Activated CD4-positive, alpha-beta T cell treated with anti-CD3 and anti-CD28 coated beads for 4 hours (primary cell): ENCODE data around the gene BTBD1.
"Not testable (repeated sequence)": the region's sequence is repeated elsewhere in the genome, so short reads cannot be mapped to it uniquely, and the experiment has no call there.

ENCODE experiments used
- DNase-seq, 2 donors: peaks; one replicate each; pipeline ENCODE4 v3.0.0-alpha.2; 2020

The BTBD1 gene

DNA sequence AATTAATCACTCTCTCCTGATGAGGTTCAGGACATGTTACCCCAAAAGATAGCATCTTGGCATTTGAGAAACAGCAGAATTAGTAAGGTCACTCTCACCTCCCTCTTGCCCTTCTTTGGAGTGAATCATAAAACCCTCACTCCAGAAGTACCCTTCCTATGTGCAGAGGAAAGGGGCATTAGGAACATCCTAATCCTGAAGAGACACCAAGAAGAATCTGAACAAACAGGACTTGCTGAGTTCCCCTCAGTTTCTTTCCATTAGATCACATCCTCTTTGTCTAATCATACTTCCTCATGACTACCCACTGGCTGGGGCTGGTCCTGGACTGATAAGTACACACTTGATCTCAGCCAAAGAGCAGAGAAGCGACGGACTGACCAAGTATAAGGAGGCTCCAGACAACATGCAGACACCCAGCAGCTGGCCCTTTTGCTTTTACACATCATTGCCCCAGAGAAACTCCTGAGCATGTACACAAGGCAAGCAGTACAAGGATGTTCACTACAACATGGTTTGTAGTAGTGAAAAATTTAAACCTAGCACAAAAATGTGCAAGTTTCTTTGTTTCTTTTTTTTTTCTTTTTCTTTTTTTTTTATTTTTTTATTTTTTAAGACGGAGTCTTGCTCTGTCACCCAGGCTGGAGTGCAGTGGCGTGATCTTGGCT, 25.4 kb upstream of the BTBD1 start:
- no peak for DNase-seq

- not testable (repeated sequence) for DNase-seq
Observed at GRCh38 chr15:83091965-83092308, 24.9 kb upstream of the BTBD1 start.

- DNase-seq: no peak
Observed at GRCh38 chr15:83090465-83090864, 23.4 kb upstream of the BTBD1 start.

- DNase-seq: no peak
Observed at GRCh38 chr15:83088876-83089275, 21.8 kb upstream of the BTBD1 start.

- no peak for DNase-seq
Observed at GRCh38 chr15:83087576-83087975, 20.5 kb upstream of the BTBD1 start.

DNA sequence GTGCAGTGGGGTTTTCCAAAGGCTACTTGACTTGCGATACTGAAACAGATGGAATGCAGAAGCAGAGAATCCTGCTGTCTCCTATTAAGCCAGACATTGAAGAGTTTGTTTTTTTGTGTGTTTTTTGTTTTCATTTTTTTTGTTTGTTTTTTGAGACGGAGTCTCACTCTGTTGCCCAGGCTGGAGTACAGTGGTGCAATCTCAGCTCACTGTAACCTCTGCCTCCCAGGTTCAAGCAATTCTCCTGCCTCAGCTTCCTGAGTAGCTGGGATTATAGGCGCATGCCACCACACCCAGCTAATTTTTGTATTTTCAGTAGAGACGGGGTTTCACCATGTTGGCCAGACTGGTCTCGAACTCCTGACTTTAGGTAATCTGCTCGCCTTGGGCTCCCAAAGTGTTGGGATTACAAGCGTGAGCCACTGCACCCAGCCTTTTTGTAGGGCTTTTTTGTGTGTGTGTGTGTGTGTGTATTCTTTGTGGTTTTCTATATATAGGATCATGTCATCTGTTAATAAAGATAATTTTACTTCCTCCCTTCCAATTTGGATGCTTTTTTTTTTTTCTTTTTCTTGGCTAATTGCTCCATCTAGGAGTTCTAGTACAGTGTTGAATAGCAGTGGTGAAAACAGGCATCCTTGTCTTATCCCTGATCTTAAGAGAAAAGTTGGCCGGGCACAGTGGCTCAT, 19.0 kb upstream of the BTBD1 start:
- not testable (repeated sequence) for DNase-seq

DNA sequence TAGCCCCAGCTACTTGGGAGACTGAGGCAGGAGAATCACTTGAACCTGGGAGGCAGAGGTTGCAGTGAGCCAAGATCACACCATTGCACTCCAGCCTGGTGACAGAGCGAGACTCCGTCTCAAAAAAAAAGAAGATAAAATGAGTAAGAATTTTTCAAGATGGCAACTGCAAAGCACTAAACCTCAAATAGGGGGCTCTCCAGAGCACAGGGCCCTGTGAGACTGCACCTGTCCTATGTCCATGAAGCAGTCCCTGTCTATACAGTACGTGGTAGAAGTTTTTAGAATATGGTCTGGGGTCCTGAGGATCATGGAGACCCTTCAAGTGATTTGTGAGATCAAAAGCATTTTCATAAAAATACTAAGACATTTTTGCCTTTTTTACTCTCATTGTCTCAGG, 18.4 kb upstream of the BTBD1 start:
- DNase-seq: not testable (repeated sequence)

GRCh38 chr15:83082730-83083386, 15.8 kb upstream of the BTBD1 start:
- no peak for DNase-seq

DNA sequence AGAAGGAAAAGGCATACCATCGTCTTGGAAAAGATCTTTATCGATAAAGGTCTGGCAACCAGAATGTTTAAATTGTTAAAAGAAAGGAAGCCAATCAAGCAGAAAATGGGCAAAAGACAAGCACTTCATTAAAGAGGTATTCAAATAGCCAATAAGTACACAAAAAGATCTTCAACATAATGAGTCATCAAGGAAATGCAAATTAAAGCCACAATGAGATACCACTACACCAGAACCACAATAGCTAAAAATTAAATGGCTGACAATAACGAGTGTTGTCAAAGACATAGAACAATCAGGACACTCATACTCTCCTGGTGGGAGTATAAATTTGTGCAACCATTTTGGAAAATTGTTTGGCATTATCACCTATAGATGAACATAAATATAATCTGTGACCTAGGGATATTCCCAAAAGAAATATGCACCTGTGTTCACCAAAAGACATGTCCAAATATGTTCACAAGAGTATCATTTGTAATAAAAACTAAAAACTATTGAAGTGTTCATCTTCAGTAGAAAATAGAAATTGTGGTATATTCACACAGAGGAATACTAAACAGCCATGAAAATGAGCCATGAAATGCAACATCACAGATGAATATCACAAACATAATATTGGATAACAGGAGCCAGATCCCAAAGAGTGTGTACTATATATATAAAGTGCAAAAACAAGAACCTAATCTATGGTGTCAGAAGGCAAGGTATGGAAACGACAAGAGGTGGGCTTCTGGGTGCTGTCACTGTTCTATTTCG, 14.4 kb upstream of the BTBD1 start:
- DNase-seq: no peak

DNA sequence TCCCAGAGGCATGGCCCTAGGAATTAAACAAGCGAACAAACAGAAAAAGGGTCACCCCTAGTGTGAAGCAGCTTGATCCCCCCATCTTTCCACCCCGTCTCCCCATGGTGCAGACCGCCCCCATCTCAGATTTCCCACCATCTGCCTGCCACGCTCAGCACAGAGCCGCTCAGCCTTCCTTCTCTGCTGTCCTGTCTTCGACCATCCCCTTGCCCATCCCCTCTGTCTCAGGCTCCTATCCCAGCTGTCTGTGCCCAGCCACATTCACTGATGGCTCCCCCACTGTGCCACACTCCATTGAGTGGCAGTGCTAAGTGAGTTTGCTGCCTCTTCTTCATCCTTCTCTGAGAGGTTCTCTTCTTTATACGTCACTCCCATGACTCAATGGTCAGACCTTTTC, 11.7 kb upstream of the BTBD1 start:
- no peak for DNase-seq

DNA sequence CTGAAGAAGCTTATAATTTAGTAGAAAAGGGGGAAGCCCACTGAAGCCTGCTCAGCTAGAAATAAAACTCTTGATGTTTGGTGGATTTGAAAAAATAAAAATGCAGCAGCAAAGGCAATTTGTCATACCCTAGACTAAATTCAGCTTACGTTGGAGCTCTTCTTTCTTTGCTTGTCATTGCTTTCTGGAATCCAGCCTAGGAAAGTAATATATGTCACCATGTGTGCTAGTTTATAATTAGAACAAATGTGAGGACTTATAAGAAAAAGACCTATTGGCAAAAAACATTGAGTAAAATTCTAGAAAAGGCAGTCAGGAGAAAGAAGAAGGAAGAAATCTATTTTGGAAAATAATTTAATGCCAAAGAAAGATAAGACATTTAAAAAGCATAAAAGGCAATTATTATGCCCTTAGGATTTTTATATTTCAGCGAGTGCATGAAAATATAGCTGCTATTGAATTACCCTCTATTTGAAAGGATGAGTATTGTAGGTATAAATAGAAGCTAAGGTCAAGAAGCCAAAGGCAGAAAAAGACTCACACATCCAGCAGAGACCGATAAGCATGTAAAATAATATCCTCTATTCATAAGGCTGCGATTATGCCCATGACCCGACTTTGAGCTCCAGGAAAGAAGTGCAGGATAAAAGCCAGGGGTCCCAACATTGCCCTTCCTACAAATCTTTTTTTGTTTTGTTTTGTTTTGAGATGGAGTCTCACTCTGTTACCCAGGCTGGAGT, 10.6 kb upstream of the BTBD1 start:
- DNase-seq: no peak

- DNase-seq: peak; percentile 40 to 43
Observed at GRCh38 chr15:83069211-83069642, 2.2 kb upstream of the BTBD1 start.

- DNase-seq: no peak
Observed at GRCh38 chr15:83068054-83068453, 1.0 kb upstream of the BTBD1 start.

DNA sequence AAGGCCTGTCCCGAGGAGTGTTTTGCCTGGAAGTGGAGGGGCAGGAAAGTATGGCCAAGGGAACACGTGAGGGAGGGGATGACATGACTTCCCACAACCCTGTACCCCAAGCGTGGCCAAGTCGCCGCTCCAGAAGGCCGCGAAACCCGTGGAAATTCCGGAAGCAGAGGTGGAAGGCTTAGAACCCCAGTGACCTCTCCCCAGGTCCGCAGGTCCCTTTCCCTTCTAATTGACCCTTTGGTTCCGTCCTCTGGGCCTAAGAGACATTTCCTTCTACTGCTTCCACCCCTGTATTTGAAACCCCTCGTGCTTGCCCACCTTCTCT, 548 bp upstream of the BTBD1 start:
- DNase-seq: no peak

DNA sequence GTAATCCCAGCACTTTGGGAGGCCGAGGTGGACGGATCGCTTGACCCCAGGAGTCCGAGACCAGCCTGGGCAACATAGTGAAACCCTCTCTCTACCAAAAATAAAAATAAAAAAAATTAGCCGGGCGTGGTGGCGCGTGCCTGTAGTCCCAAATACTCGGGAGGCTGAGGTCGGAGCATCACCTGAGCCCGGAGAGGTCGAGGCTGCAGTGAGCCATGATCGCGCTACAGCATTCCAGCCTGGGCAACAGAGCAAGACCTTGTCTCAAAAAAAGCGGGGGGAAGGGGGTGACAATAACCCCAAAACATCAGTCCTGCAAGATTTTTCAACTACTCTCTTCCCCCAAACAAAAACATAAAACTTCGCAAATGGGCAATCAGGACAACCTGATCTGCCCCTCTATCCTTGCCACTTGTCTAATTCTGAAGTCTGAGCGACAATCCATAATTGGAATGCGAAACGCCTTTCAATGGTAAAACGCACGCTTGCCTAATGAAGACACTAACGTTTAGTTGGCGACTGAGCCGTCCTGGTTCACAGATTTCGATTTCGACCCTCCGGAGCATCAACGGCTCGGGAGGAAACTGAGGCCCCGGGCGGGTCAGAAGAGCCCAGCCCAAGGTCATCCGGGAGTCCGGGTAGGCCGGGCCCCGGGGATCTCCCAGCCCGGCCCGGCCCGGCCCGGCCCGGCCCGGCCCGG, 868 bp downstream of the BTBD1 start:
- peak in 1 of 2 donors; percentile 5 for DNase-seq

GRCh38 chr15:83065431-83065830, 1.6 kb downstream of the BTBD1 start:
- no peak for DNase-seq

- DNase-seq: no peak
Observed at GRCh38 chr15:83064859-83065258, 2.2 kb downstream of the BTBD1 start.

DNA sequence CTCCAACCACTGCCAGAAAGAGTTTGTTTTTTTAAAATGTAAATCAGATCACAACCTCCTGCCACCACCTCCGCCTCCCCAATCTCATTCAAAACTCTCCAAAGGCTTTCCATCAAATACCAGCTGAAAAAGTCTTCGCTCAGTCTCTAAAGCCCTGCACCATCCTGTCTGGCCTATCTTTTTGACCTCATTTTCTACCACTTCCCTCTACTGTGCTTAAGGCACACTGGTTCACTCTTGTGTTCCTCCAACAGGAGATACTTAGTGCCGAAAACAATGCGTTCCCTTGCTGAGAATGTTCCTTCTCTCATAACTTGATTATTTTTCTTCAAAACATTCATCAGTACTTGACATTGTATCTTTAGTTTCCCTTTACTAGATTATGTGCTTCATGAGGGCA, 3.5 kb downstream of the BTBD1 start:
- no peak for DNase-seq

DNA sequence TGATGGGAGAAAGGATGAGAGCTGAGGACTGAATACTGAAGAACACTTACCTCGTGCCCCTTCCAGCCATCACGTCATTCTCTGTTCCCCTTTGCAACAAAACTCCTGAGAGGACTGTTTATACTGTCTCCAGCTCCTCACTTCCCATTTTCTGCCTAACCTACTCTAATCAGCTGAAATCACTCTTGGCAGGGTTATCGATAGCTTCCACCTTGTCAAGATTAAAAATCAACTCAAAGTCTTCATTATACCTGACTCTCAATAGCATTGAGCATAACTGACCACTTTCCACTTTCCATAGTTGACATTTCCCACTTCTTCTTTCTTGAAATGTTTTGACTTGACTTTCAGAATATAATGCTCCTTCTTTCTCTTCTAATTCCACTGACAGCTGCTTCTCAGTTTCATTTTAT, 4.3 kb downstream of the BTBD1 start:
- DNase-seq: no peak

DNA sequence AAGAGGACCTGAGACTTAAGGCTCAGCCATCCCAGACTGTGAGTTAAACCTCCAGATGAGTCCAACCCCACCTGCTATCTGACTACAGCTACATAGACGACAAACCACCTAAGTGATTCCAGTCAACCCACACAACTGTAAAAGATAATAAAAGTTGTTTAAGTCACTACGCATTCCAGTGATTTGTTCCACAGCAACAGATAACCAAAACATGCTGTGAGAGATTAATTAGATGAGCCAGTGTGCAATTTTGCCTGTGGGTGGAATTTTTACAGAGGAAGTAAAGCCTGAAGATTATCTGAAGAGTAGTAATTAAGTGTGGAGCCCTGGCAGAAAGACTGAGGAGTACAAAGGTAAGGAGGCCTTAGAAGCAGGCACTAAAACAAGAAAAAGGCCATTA, 5.4 kb downstream of the BTBD1 start:
- DNase-seq: no peak

DNA sequence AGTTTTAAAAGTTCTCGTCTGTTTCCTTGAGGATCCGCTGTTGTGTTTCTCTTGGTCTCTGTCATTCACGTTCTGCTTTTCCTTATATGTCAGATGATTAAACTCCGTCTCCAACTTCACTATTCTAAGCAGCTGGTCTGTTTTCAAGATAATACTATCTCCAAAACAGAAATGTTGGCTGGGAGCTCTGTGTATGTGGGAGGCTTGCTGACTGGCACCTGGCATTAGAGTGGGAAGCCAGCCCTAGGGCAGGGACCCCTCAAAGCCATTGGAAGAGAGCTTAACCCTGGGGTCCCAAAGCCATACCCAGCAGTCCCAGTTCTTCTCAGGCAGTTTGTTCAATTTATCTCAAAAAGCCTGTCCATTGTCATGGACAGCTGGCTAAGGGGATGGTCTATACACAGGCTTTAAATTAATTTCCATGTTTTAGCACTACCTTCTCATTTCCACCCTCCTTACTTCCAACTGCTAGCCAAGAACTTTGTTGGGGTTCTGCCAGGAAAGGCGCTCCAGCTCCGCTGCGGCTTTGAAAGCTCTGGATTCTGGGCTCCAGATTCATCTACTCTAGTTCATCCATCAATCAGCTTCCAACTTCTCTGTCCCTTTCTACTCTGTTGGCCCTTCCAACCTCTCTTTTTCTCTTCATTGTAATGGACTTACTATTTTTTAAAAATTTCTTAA, 9.2 kb downstream of the BTBD1 start:
- no peak for DNase-seq

DNA sequence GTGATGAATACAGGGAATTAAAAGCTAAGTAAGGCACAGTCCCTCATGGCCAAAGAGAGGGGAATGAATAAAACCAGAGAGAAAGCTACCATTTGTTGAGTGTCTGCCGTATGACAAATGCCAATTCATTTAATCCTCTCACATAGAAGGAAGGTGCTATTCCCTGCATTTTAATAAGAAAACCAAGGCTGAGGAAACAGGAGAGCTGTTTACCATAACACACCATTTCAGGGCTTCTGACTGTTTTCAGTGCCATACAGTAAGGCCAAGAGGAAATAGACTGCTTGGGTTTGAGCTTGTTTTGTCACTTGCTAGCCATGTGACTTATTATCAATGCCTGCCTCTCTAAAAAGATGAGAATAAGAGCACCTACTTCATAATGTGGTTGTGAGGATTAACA, 10.1 kb downstream of the BTBD1 start:
- no peak for DNase-seq
